Muscle of back (tissue), 11 donors: ENCODE measurements around the gene RNASE12. TPM values are rescaled to one million over a fixed set of nuclear protein-coding genes. Genes with fewer than 3 reads are reported as not detected.
"Not testable (repeated sequence)": the region's sequence is repeated elsewhere in the genome, so short reads cannot be mapped to it uniquely, and the experiment has no call there.

ENCODE experiments used
- DNase-seq, 3 donors: peaks; one replicate each; pipeline versions ENCODE4 v3.0.0 to v3.0.0-alpha.2; 2013
- polyA plus RNA-seq, 10 donors: library from polyadenylated mRNA; unstranded; fragments of 120-200 nt; gene quantifications; one replicate each; pipeline ENCODE4 v1.2.1, GENCODE V29; 2013; ENCODE audit not compliant: insufficient read length in 10 of 10

The RNASE12 gene
- polyA plus RNA-seq, 10 donors: not detected

- DNase-seq: no peak
Observed at GRCh38 chr14:20614038-20614840, 23.1 kb upstream of the RNASE12 start.

- peak; percentile 89 to 97 (median 96) for DNase-seq
Observed at GRCh38 chr14:20613094-20614037, 22.2 kb upstream of the RNASE12 start.

GRCh38 chr14:20612403-20612802 lies 21.2 kb upstream of the RNASE12 start:
- DNase-seq: no peak

GRCh38 chr14:20611277-20611676 lies 20.1 kb upstream of the RNASE12 start:
- DNase-seq: no peak

GRCh38 chr14:20610002-20610765 lies 19.0 kb upstream of the RNASE12 start:
- peak; percentile 53 to 82 (median 75) for DNase-seq

- DNase-seq: peak; percentile 89 to 93 (median 91)
Observed at GRCh38 chr14:20609215-20610001, 18.2 kb upstream of the RNASE12 start.

GRCh38 chr14:20608383-20609110 lies 17.4 kb upstream of the RNASE12 start:
- DNase-seq: no peak

GRCh38 chr14:20607617-20608016 lies 16.4 kb upstream of the RNASE12 start:
- no peak for DNase-seq

- DNase-seq: no peak
Observed at GRCh38 chr14:20606902-20607242, 15.7 kb upstream of the RNASE12 start.

- DNase-seq: no peak
Observed at GRCh38 chr14:20606190-20606901, 15.2 kb upstream of the RNASE12 start.

- DNase-seq: no peak
Observed at GRCh38 chr14:20603813-20604690, 12.9 kb upstream of the RNASE12 start.

- no peak for DNase-seq
Observed at GRCh38 chr14:20602583-20602982, 11.4 kb upstream of the RNASE12 start.

GRCh38 chr14:20601522-20601921 lies 10.3 kb upstream of the RNASE12 start:
- no peak for DNase-seq

- DNase-seq: no peak
Observed at GRCh38 chr14:20597108-20597507, 5.9 kb upstream of the RNASE12 start.

- not testable (repeated sequence) for DNase-seq
Observed at GRCh38 chr14:20595726-20596125, 4.5 kb upstream of the RNASE12 start.

- no peak for DNase-seq
Observed at GRCh38 chr14:20592574-20592973, 1.4 kb upstream of the RNASE12 start.

- DNase-seq: no peak
Observed at GRCh38 chr14:20587489-20588154, 3.6 kb downstream of the RNASE12 start, which contains the start of gene RNASE11. Gene RNASE11, minus strand, starts transcription at chr14:20588001.

GRCh38 chr14:20583908-20584307 lies 7.3 kb downstream of the RNASE12 start:
- no peak for DNase-seq
